GM04504 (cell line): ENCODE data around the gene TKT.

Experiments
- DNase-seq: peaks from one replicate; pipeline ENCODE4 v3.0.0-alpha.2; 2012; ENCODE audit warnings: low read depth

The TKT gene

GRCh38 chr3:53180305-53181023 lies 75.4 kb downstream of the TKT start:
- DNase-seq: no peak

DNA sequence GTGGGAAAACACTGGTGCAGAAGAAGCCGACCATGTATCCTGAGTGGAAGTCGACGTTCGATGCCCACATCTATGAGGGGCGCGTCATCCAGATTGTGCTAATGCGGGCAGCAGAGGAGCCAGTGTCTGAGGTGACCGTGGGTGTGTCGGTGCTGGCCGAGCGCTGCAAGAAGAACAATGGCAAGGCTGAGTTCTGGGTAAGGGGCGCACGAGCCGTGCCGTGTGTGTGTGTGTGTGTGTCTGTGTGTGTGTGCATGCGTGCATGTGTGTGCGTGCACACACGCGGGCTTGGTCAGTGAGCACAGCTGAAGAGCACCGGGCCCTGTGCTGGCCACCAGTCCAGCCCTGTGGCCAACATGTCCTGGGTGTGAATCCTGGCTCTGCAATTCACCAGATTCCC lies 76.2 kb downstream of the TKT start:
- no peak for DNase-seq

DNA sequence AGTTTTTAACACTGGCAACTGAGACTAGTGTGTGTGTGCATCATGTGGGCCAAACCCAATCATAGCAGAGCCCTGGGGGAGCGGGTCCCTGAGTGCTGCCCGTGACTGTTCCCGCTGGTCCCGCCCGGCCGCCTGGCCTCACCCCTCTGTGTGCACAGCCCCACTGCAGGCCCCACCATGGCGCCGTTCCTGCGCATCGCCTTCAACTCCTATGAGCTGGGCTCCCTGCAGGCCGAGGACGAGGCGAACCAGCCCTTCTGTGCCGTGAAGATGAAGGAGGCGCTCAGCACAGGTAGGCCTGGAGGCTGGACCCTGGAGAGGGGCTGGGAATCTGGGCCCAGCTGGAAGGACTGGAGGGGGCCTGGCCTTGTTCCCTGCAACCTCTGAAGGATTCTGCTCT lies 77.6 kb downstream of the TKT start:
- no peak for DNase-seq

DNA sequence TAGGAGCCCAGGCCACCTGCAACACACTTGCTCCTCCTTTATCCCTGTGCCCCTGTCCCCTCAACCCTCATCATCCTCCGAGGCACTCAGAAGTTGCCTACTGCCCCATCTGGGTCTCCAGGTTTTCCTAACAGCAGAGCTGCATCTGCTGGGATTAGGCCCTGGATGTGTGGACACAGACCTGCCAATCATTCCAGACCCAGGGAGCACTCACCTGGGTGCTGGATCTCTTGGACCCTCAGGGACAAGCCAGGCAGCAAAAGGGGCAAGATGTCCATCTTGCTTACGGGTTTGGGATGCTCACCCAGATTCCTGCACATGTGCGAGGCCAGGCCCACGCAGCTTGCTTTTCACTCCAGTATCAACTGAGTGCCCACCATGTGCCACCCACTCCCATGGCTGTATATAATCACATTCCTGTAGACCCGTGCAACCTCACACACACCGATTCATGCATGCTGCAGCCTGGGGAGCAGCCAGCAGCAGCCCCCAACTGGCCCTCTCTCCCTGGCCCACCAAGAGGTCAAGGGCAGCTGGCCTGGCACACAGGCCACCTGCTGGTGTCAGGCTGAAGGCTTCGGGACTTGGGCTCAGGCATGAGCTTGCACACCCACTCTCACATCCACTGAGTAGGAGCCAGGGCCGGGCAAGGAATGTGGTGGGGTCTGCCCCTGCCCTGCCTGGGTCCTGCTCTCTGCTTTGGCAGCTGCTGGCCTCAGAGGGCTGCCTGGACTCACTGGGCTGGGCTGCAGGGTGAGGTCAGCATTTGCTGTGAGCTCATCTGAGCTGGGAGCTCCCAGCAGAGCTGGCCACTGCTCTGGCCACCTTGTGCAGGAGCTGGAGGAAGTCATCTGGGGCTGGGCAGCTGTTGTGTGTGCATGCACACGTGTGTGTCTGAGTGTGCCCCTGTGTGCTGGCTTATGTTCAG lies 79.9 kb downstream of the TKT start:
- DNase-seq: no peak
